ENCODE results near the gene PDGFA.

DNA sequence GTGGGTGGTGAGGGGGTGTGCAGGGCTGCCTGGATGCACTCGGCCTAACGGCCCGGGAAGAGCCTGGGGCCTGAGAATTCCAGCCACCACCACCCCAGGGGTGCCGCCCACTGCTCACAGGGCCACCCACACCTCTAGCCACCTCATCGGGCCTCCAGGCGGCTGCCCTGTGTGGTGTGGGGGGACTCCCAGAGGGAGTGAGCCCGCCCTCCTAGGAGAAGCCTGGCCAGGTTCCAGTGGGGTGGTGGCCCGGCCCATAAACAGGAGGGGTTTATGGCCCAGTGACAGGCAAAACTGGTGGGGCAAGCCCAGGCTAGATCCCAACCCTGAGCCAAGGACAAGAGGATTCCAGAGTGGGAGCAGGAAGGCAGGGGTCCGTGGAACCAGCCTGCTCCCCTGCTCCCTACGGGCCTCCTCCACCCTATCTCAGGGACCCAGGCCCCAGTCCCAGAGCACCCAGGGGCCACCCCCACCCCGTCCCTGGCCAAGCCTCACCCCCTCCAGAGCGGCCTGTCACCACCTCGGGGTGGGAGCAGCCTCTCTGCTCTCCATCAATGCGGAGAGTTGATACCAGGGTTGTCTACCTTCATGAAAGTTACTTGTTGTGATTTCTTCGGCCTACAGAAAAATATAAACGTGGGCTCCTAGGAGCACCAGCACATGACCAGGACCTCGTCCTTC, 20.2 kb upstream of the PDGFA start:
- no peak for TF ChIP-seq YY1 (IDR thresholded peaks at IDR 0.05; ENCODE audit: insufficient read depth, insufficient read length)
- no peak for TF ChIP-seq SUZ12 (IDR thresholded peaks at IDR 0.05; ENCODE audit: extremely low read depth, insufficient read depth, insufficient read length)

Data from NT2/D1 (cell line).